WTC11 (cell line): ENCODE data around the gene IL11RA. TPM values are rescaled to one million over a fixed set of nuclear protein-coding genes. Genes with fewer than 3 reads are reported as not detected.
A peak's percentile ranks its signal among the peaks of the same experiment; 100 is the strongest.

Experiments
- ETV6 ChIP-seq: sonication (generic); formaldehyde crosslinking; IDR thresholded peaks from 2 replicates; pipeline ENCODE4 v1.8.1; 2022; ENCODE audit warnings: mild to moderate bottlenecking, missing genetic modification reagents
- IRF2 ChIP-seq: sonication (generic); formaldehyde crosslinking; IDR thresholded peaks from 2 replicates; pipeline ENCODE4 v1.8.0; 2022; ENCODE audit warnings: low read depth, missing genetic modification reagents, borderline replicate concordance
- KAT7 ChIP-seq: sonication (generic); formaldehyde crosslinking; IDR thresholded peaks from 2 replicates; pipeline ENCODE4 v1.8.1; 2023; ENCODE audit warnings: missing genetic modification reagents, mild to moderate bottlenecking, borderline replicate concordance
- MXD4 ChIP-seq: fragments of 250-450 bp; sonication (Bioruptor Pico); IDR thresholded peaks from 2 replicates; pipeline ENCODE4 v1.8.0; 2021; ENCODE audit warnings: mild to moderate bottlenecking, moderate library complexity, borderline replicate concordance
- SMAD3 ChIP-seq: sonication (generic); formaldehyde crosslinking; IDR thresholded peaks from 2 replicates; pipeline ENCODE4 v1.8.0; 2022; ENCODE audit warnings: missing genetic modification reagents, mild to moderate bottlenecking, borderline replicate concordance
- TP53 ChIP-seq: sonication (generic); formaldehyde crosslinking; IDR thresholded peaks from 2 replicates; pipeline ENCODE4 v1.8.1; 2023; ENCODE audit warnings: mild to moderate bottlenecking, missing genetic modification reagents
- ZNF232 ChIP-seq: sonication (generic); formaldehyde crosslinking; IDR thresholded peaks from 2 replicates; pipeline ENCODE4 v1.8.0; 2022; ENCODE audit warnings: mild to moderate bottlenecking, missing genetic modification reagents
- ZNF263 ChIP-seq: sonication (generic); formaldehyde crosslinking; IDR thresholded peaks from 2 replicates; pipeline ENCODE4 v1.8.1; 2022; ENCODE audit warnings: low read depth, mild to moderate bottlenecking, moderate library complexity, missing genetic modification reagents
- ZNF317 ChIP-seq: sonication (generic); formaldehyde crosslinking; IDR thresholded peaks from 2 replicates; pipeline ENCODE4 v1.8.1; 2023; ENCODE audit warnings: low read depth, mild to moderate bottlenecking, moderate library complexity, missing genetic modification reagents, borderline replicate concordance
- ZNF396 ChIP-seq: fragments of 250-450 bp; sonication (Bioruptor Pico); IDR thresholded peaks from 2 replicates; pipeline ENCODE4 v1.8.0; 2021; ENCODE audit warnings: mild to moderate bottlenecking, moderate library complexity, borderline replicate concordance
- ZNF423 ChIP-seq: fragments of 250-450 bp; sonication (Bioruptor Pico); IDR thresholded peaks from 2 replicates; pipeline ENCODE4 v2.1.2; 2022; ENCODE audit warnings: mild to moderate bottlenecking, moderate library complexity
- ZNF671 ChIP-seq: fragments of 250-450 bp; sonication (Bioruptor Pico); IDR thresholded peaks from 2 replicates; pipeline ENCODE4 v1.8.0; 2021; ENCODE audit warnings: mild to moderate bottlenecking
- total RNA-seq: library from RNA; stranded (reverse); gene quantifications from 3 replicates; pipeline ENCODE4 v1.2.3, GENCODE V29; 2021
- TF ChIP-seq, protein P1 (sequence below): fragments of 250-450 bp; sonication (Bioruptor Pico); conservative IDR thresholded peaks from 2 replicates; pipeline ENCODE4 v1.9.0; 2021; ENCODE audit warnings: mild to moderate bottlenecking
- TF ChIP-seq, protein P2 (sequence below): sonication (generic); formaldehyde crosslinking; IDR thresholded peaks from 2 replicates; pipeline ENCODE4 v1.8.0; 2023; ENCODE audit warnings: mild to moderate bottlenecking, missing genetic modification reagents
- TF ChIP-seq, protein P3 (sequence below): fragments of 250-450 bp; sonication (Bioruptor Pico); IDR thresholded peaks from 2 replicates; pipeline ENCODE4 v1.9.0; 2021; ENCODE audit warnings: mild to moderate bottlenecking, borderline replicate concordance
- TF ChIP-seq, protein P4 (sequence below): sonication (generic); formaldehyde crosslinking; IDR thresholded peaks from 2 replicates; pipeline ENCODE4 v1.8.1; 2022; ENCODE audit warnings: low read depth, mild to moderate bottlenecking, moderate library complexity, missing genetic modification reagents, borderline replicate concordance
- TF ChIP-seq, protein P5 (sequence below): fragments of 250-450 bp; sonication (Bioruptor Pico); IDR thresholded peaks from 2 replicates; pipeline ENCODE4 v1.9.0; 2021; ENCODE audit warnings: mild to moderate bottlenecking
- TF ChIP-seq, protein P6 (sequence below): sonication (generic); formaldehyde crosslinking; IDR thresholded peaks from 2 replicates; pipeline ENCODE4 v1.8.1; 2023; ENCODE audit warnings: mild to moderate bottlenecking, moderate library complexity, missing genetic modification reagents
- TF ChIP-seq, protein P7 (sequence below): sonication (generic); formaldehyde crosslinking; IDR thresholded peaks from 2 replicates; pipeline ENCODE4 v1.8.0; 2022; ENCODE audit warnings: mild to moderate bottlenecking, missing genetic modification reagents
- TF ChIP-seq, protein P8 (sequence below): fragments of 250-450 bp; sonication (Bioruptor Pico); IDR thresholded peaks from 2 replicates; pipeline ENCODE4 v1.9.0; 2021; ENCODE audit warnings: moderate library complexity, mild to moderate bottlenecking, inconsistent platforms, borderline replicate concordance
- TF ChIP-seq, protein P9 (sequence below): sonication (generic); formaldehyde crosslinking; IDR thresholded peaks from 2 replicates; pipeline ENCODE4 v1.8.1; 2022; ENCODE audit warnings: mild to moderate bottlenecking, moderate library complexity, missing genetic modification reagents

Gene IL11RA
- total RNA-seq, 1 experiment from 2014 or later = 8.6 TPM

DNA sequence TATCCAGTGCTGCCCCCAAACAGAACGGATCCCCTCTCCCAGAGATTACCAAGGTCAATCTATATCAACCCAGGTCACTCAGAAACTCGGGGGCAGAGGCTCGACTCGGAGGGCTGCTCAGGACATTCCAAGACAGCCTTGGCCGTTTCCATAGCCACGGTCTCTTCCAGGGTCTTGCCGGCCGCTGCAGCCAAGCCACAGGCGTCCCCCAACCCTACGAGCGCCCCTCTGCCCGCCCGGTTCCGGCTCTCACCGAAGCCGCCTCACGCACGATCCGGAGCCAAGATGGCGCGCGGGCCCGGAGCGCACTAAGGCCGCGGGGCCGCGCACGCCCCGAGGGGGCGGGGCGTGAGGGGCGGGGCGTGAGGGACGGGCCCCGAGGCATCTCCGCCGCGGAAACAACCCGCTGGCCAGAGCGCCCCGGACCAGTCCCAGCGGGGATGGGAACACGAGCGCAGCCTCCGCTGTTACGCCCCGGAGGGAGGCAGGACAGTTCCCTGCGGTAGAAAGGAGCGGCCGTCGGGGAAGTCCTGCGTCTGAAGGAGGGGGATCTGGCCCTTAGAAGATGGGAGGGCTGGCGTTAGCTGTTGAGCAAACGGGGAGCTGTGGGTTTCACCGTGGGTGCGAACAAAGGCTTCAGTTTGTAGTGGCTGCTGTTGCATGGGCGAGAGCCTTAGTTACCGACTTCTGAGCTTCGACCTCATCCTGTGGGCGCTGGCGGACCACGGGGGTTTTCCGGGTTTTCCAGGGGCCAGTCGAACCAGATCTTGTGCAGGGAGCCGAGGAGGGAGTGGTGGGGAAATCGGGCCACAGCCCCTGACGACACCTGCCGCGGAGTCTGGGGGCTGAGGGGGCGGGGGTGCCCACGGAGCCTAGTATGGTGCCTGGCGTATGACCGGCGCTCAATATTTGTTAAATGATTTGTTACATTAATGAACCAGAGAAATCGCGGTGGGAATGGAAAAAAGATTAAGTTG lies 39.9 kb upstream of the IL11RA start, which contains the start of gene RPP25L (continued):
- TF ChIP-seq, protein P1, sequence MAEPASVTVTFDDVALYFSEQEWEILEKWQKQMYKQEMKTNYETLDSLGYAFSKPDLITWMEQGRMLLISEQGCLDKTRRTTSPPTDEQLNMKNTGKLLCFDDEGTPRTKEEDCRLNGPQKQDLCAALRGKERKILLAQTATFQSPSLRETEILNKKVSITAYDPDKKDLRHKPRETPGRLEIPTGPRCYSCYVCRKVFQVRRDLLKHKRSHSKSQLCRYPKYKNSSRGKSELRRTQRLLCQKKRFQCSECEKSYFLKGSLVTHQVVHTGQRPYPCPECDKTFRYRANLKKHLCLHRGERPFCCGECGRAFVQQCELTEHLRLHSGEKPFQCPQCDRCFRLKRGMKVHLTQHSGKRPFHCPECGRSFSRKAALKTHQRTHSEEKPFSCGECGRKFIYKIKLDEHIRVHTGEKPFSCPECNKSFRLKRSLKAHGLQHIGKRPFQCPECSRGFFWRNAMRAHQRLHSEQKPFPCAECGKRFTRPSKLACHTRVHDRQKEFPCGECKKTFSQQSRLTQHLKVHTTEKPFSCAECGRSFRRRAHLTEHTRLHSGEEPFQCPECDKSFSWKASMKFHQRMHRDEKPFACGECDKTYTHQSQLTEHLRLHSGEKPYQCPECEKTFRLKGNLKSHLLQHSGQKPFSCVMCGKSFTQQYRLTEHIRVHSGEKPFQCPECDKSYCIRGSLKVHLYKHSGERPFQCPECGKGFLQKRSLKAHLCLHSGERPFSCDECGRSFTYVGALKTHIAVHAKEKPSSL (CRISPR knock-in tag) = no peak
- TF ChIP-seq ZNF671 (CRISPR knock-in tag) (no peak), TP53 (CRISPR knock-in tag) (no peak), ZNF423 (no peak), ZNF396 (no peak), ETV6 (CRISPR knock-in tag) (peak; percentile 34), ZNF232 (CRISPR knock-in tag) (no peak), ZNF317 (CRISPR knock-in tag) (no peak), MXD4 (CRISPR knock-in tag) (no peak), ZNF263 (CRISPR knock-in tag) (no peak), SMAD3 (CRISPR knock-in tag) (no peak; the same call in 1 of the 2 replicates), IRF2 (CRISPR knock-in tag) (no peak), KAT7 (CRISPR knock-in tag) (0 out of 2 replicates have a peak, but pooled peaks have one; percentile 55)
- TF ChIP-seq, protein P2, sequence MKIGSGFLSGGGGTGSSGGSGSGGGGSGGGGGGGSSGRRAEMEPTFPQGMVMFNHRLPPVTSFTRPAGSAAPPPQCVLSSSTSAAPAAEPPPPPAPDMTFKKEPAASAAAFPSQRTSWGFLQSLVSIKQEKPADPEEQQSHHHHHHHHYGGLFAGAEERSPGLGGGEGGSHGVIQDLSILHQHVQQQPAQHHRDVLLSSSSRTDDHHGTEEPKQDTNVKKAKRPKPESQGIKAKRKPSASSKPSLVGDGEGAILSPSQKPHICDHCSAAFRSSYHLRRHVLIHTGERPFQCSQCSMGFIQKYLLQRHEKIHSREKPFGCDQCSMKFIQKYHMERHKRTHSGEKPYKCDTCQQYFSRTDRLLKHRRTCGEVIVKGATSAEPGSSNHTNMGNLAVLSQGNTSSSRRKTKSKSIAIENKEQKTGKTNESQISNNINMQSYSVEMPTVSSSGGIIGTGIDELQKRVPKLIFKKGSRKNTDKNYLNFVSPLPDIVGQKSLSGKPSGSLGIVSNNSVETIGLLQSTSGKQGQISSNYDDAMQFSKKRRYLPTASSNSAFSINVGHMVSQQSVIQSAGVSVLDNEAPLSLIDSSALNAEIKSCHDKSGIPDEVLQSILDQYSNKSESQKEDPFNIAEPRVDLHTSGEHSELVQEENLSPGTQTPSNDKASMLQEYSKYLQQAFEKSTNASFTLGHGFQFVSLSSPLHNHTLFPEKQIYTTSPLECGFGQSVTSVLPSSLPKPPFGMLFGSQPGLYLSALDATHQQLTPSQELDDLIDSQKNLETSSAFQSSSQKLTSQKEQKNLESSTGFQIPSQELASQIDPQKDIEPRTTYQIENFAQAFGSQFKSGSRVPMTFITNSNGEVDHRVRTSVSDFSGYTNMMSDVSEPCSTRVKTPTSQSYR (CRISPR knock-in tag) = no peak
- TF ChIP-seq, protein P3, sequence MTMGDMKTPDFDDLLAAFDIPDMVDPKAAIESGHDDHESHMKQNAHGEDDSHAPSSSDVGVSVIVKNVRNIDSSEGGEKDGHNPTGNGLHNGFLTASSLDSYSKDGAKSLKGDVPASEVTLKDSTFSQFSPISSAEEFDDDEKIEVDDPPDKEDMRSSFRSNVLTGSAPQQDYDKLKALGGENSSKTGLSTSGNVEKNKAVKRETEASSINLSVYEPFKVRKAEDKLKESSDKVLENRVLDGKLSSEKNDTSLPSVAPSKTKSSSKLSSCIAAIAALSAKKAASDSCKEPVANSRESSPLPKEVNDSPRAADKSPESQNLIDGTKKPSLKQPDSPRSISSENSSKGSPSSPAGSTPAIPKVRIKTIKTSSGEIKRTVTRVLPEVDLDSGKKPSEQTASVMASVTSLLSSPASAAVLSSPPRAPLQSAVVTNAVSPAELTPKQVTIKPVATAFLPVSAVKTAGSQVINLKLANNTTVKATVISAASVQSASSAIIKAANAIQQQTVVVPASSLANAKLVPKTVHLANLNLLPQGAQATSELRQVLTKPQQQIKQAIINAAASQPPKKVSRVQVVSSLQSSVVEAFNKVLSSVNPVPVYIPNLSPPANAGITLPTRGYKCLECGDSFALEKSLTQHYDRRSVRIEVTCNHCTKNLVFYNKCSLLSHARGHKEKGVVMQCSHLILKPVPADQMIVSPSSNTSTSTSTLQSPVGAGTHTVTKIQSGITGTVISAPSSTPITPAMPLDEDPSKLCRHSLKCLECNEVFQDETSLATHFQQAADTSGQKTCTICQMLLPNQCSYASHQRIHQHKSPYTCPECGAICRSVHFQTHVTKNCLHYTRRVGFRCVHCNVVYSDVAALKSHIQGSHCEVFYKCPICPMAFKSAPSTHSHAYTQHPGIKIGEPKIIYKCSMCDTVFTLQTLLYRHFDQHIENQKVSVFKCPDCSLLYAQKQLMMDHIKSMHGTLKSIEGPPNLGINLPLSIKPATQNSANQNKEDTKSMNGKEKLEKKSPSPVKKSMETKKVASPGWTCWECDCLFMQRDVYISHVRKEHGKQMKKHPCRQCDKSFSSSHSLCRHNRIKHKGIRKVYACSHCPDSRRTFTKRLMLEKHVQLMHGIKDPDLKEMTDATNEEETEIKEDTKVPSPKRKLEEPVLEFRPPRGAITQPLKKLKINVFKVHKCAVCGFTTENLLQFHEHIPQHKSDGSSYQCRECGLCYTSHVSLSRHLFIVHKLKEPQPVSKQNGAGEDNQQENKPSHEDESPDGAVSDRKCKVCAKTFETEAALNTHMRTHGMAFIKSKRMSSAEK (CRISPR knock-in tag) = no peak
- TF ChIP-seq, protein P4, sequence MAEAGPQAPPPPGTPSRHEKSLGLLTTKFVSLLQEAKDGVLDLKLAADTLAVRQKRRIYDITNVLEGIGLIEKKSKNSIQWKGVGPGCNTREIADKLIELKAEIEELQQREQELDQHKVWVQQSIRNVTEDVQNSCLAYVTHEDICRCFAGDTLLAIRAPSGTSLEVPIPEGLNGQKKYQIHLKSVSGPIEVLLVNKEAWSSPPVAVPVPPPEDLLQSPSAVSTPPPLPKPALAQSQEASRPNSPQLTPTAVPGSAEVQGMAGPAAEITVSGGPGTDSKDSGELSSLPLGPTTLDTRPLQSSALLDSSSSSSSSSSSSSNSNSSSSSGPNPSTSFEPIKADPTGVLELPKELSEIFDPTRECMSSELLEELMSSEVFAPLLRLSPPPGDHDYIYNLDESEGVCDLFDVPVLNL (CRISPR knock-in tag) = no peak
- TF ChIP-seq, protein P5, sequence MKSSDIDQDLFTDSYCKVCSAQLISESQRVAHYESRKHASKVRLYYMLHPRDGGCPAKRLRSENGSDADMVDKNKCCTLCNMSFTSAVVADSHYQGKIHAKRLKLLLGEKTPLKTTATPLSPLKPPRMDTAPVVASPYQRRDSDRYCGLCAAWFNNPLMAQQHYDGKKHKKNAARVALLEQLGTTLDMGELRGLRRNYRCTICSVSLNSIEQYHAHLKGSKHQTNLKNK (CRISPR knock-in tag) = no peak
- TF ChIP-seq, protein P6, sequence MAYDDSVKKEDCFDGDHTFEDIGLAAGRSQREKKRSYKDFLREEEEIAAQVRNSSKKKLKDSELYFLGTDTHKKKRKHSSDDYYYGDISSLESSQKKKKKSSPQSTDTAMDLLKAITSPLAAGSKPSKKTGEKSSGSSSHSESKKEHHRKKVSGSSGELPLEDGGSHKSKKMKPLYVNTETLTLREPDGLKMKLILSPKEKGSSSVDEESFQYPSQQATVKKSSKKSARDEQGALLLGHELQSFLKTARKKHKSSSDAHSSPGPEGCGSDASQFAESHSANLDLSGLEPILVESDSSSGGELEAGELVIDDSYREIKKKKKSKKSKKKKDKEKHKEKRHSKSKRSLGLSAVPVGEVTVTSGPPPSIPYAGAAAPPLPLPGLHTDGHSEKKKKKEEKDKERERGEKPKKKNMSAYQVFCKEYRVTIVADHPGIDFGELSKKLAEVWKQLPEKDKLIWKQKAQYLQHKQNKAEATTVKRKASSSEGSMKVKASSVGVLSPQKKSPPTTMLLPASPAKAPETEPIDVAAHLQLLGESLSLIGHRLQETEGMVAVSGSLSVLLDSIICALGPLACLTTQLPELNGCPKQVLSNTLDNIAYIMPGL (CRISPR knock-in tag) = peak; percentile 85; the same call in 1 of the 2 replicates
- TF ChIP-seq, protein P7, sequence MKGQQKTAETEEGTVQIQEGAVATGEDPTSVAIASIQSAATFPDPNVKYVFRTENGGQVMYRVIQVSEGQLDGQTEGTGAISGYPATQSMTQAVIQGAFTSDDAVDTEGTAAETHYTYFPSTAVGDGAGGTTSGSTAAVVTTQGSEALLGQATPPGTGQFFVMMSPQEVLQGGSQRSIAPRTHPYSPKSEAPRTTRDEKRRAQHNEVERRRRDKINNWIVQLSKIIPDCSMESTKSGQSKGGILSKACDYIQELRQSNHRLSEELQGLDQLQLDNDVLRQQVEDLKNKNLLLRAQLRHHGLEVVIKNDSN = peak; percentile 39; the same call in 1 of the 2 replicates
- TF ChIP-seq, protein P8, sequence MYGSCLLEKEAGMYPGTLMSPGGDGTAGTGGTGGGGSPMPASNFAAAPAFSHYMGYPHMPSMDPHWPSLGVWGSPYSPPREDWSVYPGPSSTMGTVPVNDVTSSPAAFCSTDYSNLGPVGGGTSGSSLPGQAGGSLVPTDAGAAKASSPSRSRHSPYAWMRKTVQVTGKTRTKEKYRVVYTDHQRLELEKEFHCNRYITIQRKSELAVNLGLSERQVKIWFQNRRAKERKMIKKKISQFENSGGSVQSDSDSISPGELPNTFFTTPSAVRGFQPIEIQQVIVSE = no peak
- TF ChIP-seq, protein P9, sequence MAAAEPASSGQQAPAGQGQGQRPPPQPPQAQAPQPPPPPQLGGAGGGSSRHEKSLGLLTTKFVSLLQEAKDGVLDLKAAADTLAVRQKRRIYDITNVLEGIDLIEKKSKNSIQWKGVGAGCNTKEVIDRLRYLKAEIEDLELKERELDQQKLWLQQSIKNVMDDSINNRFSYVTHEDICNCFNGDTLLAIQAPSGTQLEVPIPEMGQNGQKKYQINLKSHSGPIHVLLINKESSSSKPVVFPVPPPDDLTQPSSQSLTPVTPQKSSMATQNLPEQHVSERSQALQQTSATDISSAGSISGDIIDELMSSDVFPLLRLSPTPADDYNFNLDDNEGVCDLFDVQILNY (CRISPR knock-in tag) = peak; percentile 68
